Measurements from ENCODE around the gene RALGDS.

Gene RALGDS

GRCh38 chr9:133051281-133051900 is 69.6 kb downstream of the RALGDS start:
- no peak for DNase-seq (ENCODE audit: low spot score)

GRCh38 chr9:133050781-133051180 is 70.3 kb downstream of the RALGDS start:
- DNase-seq (ENCODE audit: low spot score), result no peak

GRCh38 chr9:133050142-133050541 is 70.9 kb downstream of the RALGDS start:
- DNase-seq (ENCODE audit: low spot score), result no peak

- DNase-seq (ENCODE audit: low spot score), result no peak
These were observed 72.0 kb downstream of the RALGDS start for GRCh38 chr9:133049043-133049442.

GRCh38 chr9:133048595-133048994 is 72.4 kb downstream of the RALGDS start:
- no peak for DNase-seq (ENCODE audit: low spot score)

Measured in SW480 (cell line).